ENCODE results near the gene TJP3. TPM values are rescaled to one million over a fixed set of nuclear protein-coding genes. Genes with fewer than 3 reads are reported as not detected.

The TJP3 gene, protein sequence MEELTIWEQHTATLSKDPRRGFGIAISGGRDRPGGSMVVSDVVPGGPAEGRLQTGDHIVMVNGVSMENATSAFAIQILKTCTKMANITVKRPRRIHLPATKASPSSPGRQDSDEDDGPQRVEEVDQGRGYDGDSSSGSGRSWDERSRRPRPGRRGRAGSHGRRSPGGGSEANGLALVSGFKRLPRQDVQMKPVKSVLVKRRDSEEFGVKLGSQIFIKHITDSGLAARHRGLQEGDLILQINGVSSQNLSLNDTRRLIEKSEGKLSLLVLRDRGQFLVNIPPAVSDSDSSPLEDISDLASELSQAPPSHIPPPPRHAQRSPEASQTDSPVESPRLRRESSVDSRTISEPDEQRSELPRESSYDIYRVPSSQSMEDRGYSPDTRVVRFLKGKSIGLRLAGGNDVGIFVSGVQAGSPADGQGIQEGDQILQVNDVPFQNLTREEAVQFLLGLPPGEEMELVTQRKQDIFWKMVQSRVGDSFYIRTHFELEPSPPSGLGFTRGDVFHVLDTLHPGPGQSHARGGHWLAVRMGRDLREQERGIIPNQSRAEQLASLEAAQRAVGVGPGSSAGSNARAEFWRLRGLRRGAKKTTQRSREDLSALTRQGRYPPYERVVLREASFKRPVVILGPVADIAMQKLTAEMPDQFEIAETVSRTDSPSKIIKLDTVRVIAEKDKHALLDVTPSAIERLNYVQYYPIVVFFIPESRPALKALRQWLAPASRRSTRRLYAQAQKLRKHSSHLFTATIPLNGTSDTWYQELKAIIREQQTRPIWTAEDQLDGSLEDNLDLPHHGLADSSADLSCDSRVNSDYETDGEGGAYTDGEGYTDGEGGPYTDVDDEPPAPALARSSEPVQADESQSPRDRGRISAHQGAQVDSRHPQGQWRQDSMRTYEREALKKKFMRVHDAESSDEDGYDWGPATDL
- total RNA-seq: not detected in 2 replicates

DNA sequence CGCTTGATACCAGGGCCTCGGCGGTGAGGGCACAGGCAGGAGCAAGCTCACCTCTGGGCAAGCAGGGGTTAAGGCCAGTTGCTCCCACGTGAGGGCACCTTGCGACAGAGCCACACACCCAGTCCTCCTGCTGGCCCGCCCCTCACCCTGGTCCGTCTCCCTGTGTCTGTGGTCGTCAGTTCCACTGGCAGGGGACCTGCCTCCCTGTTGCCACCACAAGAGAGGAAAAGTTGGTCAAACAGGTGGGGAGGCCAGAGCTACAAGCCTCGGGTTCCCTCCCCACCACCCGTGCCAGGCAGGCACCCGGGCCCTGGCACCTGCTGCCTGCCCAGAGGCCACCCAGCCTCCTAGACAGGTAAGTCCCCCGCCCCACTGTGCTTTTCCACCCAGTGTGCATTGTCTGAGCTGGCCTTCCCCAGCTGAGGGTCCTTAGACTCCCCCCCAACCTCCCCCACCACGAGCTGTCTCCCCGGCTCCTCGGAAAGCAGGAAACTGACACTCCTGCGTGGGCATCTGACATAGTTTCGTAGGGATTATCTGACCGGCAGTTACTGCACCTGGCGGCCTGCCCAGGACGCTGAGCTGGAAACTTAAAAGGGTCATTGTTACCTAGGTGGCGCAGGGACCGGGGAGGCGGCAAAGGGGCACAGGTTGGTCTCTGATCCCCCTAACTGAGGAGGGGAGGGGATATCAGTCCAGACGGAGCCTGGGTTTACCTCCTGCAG, at the start of gene TJP3:
TJP3 (plus strand) TSS at position 178 of the 725 bp plus-strand sequence. CDS start 20,049 bp downstream, outside the sequence.

DNA sequence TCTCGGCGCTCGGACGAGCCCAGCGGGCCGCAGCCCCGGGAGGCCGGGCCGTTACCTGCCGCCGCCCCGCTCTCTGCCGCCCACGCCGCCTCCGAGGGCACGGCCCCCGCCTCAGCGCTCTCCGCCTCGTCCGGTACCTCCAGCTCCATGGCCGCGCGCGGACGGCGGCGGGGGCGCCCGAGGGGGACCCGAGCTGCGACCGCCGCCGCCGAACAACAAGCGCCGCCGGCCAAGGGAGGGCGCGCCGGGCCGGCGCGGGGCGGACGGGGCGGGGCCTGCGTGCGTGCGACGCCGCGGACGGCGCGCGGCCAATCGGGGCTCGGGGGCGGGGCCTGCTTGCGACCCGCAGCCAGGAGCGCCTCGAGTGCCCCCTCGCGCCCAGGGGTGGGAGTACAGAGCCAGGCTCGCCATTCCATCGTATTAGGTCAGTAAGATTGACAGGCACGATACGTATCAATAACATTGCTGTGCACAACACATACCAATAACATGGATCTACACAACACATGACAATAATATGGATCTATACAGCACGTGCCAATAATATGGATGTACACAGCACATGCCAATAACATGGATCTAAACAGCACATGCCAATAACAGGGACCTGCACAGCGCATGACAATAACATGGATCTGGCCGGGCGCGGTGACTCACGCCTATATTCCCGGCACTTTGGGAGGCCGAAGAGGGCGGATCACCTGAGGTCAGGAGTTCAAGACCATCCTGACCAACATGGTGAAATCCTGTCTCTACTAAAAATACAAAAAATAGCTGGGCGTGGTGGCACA, 7.7 kb upstream of the TJP3 start, which contains the start of gene PIP5K1C:
PIP5K1C (minus strand) TSS at position 227 of the 791 bp plus-strand sequence; CDS start at position 149, 78 bp downstream.

DNA sequence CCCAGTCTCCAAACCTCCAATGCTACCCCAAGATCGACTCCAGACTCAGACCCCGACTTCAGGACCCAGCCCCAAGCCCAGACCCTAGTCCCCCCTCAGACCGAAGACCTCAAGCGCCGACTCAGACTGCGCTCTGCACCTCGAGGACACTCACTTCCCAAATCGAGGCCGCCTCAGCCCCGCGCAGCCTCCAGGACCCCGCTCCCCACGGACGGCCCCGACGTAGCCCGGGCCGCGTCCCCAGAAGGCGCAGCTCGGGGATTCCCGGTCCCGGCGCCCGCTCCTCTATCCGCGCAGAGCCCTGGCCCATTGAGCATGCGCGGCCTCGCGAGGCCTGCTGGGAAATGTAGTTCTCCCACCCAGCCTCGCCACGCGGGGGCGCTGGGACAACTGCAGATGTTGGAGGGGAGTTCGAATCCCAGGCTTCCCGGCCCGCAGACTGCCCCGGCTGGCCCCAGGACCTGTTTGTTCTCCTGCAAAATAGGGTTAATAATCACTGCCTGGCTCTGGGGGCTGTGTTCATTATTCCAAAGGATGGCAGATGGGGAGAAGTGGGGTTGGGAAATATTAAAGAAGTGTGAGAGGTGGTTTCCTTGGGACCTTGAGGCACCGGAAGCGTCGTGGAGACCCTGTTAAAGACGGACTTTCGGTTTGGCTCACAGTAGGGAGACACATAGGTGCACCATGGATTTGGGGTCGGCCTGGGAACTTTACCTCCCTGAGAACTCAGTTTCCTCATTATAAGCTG, 53.4 kb downstream of the TJP3 start, which contains the start of gene APBA3:
APBA3 (minus strand) TSS at position 311 of the 748 bp plus-strand sequence. CDS start 1,428 bp downstream, outside the sequence.

GRCh38 chr19:3762501-3763459, 54.6 kb downstream of the TJP3 start, which contains the start of gene MRPL54:
Gene MRPL54, plus strand, starts transcription at chr19:3762682. Its CDS starts 19 bp downstream, at chr19:3762701.

GRCh38 chr19:3771906-3772455, 63.8 kb downstream of the TJP3 start, which contains the start of gene RAX2:
Gene RAX2, minus strand, starts transcription at chr19:3772228. Its CDS starts 486 bp downstream, at chr19:3771742.

GRCh38 chr19:3785938-3786824, 78.0 kb downstream of the TJP3 start, which contains the start of gene MATK:
Gene MATK, minus strand, starts transcription at chr19:3786381. Its CDS starts 1,246 bp downstream, at chr19:3785135.

Other genes starting within 250 kb of the TJP3 start
- not detected in 2 replicates for gene SMIM24, start 227.9 kb upstream of the TJP3 start, total RNA-seq
- gene SMIM44, start 224.9 kb upstream of the TJP3 start, total RNA-seq: not detected in 2 replicates
- gene DOHH, start 207.7 kb upstream of the TJP3 start, total RNA-seq: 7.6 and 22.4 TPM in 2 replicates
- gene FZR1, start 202.1 kb upstream of the TJP3 start, total RNA-seq: 27.9 and 42.0 TPM in 2 replicates
- not detected in 2 replicates for gene TEKTIP1, start 169.2 kb upstream of the TJP3 start, total RNA-seq
- gene MFSD12, start 150.8 kb upstream of the TJP3 start, total RNA-seq: 130 and 147 TPM in 2 replicates
- gene HMG20B, start 135.4 kb upstream of the TJP3 start, total RNA-seq: 72.5 and 74.7 TPM in 2 replicates
- gene GIPC3, start 122.9 kb upstream of the TJP3 start, total RNA-seq: under 0.01 TPM in 1 of 2 replicates, not detected in the other
- 1.4 and 2.1 TPM in 2 replicates for gene TBXA2R, start 101.5 kb upstream of the TJP3 start, total RNA-seq
- gene CACTIN, start 81.6 kb upstream of the TJP3 start, total RNA-seq: 16.3 and 33.5 TPM in 2 replicates
- 17.2 and 19.2 TPM in 2 replicates for gene PIP5K1C, start 7.9 kb upstream of the TJP3 start, total RNA-seq
- 21.9 and 25.7 TPM in 2 replicates for gene APBA3, start 53.3 kb downstream of the TJP3 start, total RNA-seq
- 34.4 and 49.7 TPM in 2 replicates for gene MRPL54, start 54.3 kb downstream of the TJP3 start, total RNA-seq
- gene RAX2, start 63.8 kb downstream of the TJP3 start, total RNA-seq: not detected in 2 replicates
- under 0.01 TPM in 1 of 2 replicates, not detected in the other for gene MATK, start 78.0 kb downstream of the TJP3 start, total RNA-seq
- gene ZFR2, start 160.7 kb downstream of the TJP3 start, total RNA-seq: 0.19 TPM in 1 of 2 replicates, not detected in the other
- not detected in 2 replicates for gene ATCAY, start 172.3 kb downstream of the TJP3 start, total RNA-seq
- gene NMRK2, start 224.7 kb downstream of the TJP3 start, total RNA-seq: not detected in 2 replicates

All from regular cardiac myocyte (primary cell).